ENCODE data around the gene RAB22A.
A peak's percentile ranks its signal among the peaks of the same experiment; 100 is the strongest.

RAB22A gene

DNA sequence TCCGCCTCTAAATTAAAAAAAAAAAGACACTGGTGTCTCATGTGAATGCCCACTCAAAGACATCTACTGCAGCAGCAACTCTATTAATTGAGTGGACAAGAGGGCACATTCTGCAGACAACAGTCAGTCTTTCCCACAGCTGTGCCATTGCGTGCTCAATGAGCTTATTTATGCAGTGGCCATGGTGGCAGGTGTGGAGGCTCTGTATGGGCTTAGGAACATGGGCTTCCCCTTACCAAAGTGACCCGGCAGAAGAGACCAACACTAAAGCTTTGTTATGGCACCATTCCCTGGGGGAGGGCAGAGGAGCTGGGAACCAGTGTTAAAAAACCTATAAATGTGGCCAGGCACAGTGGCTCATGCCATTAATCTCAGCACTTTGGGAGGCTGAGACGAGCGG is 75.3 kb downstream of the RAB22A start:
- DNase-seq (ENCODE audit: low spot score) = no peak
- TF ChIP-seq, protein P1, sequence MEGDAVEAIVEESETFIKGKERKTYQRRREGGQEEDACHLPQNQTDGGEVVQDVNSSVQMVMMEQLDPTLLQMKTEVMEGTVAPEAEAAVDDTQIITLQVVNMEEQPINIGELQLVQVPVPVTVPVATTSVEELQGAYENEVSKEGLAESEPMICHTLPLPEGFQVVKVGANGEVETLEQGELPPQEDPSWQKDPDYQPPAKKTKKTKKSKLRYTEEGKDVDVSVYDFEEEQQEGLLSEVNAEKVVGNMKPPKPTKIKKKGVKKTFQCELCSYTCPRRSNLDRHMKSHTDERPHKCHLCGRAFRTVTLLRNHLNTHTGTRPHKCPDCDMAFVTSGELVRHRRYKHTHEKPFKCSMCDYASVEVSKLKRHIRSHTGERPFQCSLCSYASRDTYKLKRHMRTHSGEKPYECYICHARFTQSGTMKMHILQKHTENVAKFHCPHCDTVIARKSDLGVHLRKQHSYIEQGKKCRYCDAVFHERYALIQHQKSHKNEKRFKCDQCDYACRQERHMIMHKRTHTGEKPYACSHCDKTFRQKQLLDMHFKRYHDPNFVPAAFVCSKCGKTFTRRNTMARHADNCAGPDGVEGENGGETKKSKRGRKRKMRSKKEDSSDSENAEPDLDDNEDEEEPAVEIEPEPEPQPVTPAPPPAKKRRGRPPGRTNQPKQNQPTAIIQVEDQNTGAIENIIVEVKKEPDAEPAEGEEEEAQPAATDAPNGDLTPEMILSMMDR (IDR thresholded peaks at IDR 0.05; ENCODE audit: borderline replicate concordance, control extremely low read depth, extremely low read depth, insufficient read depth, missing control alignments) = no peak
- in situ Hi-C loops (cut with MboI; ENCODE audit: low sequenced_read_pairs, unreplicated experiment) = no loop called here

- in situ Hi-C loops (cut with MboI; ENCODE audit: low sequenced_read_pairs, unreplicated experiment) = no loop called here
- DNase-seq (ENCODE audit: low spot score) = no peak
- TF ChIP-seq, protein P1 (IDR thresholded peaks at IDR 0.05; ENCODE audit: borderline replicate concordance, control extremely low read depth, extremely low read depth, insufficient read depth, missing control alignments) = no peak
These were observed 78.6 kb downstream of the RAB22A start for GRCh38 chr20:58388028-58388601.

DNA sequence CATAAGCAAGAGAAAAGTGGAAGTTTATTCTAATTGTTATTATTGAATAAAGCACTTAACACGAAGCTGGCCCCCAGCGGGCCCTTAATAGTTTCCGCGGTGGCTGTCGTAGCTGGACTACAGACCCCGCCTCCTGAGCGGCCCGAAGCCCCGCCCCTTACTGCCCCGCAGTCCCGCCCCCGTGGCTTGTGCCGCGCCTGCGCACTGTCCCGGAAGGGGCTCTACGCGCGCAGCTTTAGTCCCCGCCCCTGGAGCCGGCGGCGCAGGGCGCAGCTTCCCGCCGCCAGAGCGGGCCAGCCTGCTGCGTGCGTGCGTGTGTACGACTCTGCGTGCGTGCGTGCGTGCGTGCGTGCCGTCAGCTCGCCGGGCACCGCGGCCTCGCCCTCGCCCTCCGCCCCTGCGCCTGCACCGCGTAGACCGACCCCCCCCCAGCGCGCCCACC is 79.4 kb downstream of the RAB22A start, which contains the start of gene VAPB:
Gene VAPB, plus strand, starts transcription at position 348 of the 442 bp plus-strand sequence. CDS start 231 bp downstream, outside the sequence.
- in situ Hi-C loops (cut with MboI; ENCODE audit: low sequenced_read_pairs, unreplicated experiment) = no loop called here
- TF ChIP-seq, protein P1 (IDR thresholded peaks at IDR 0.05; ENCODE audit: borderline replicate concordance, control extremely low read depth, extremely low read depth, insufficient read depth, missing control alignments) = no peak
- DNase-seq (ENCODE audit: low spot score) = peak; percentile 96

- TF ChIP-seq, protein P1 (IDR thresholded peaks at IDR 0.05; ENCODE audit: borderline replicate concordance, control extremely low read depth, extremely low read depth, insufficient read depth, missing control alignments) = no peak
- DNase-seq (ENCODE audit: low spot score) = peak; percentile 49
- in situ Hi-C loops (cut with MboI; ENCODE audit: low sequenced_read_pairs, unreplicated experiment) = no loop called here
These were observed 79.9 kb downstream of the RAB22A start for GRCh38 chr20:58389324-58389967.

DNA sequence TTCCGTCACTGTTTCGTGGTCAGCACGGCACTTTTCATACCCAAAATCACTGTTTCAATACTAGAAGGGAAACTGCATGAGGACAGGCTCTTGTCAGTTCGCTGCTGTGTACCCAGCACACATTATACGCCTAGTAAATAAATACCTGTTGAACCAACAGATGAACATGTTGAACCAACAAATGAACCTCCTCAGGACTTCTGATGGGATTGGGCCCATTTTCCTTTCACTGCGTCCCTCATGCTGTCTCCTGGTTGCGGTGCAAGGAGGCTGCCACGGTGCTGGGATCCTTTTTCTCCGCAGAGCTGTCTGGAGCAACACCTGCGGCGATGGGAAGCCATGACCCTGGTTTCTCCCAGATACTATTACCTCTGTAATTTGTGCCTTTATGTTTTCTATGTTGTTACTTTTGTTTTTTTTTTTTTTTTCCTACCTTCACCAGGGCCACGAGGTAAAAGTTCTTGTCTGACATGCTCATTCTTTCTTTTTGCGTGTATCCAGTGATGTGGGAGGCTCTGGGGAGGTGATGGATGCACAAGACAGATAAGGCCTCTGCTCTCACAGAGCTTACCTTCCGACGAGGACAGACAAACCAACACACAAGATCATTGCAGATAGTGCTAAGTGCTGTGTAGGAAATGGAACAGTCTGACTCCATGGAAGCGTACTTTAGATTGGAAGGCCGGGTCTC is 80.6 kb downstream of the RAB22A start:
- TF ChIP-seq, protein P1 (IDR thresholded peaks at IDR 0.05; ENCODE audit: borderline replicate concordance, control extremely low read depth, extremely low read depth, insufficient read depth, missing control alignments) = no peak
- in situ Hi-C loops (cut with MboI; ENCODE audit: low sequenced_read_pairs, unreplicated experiment) = no loop called here
- no peak for DNase-seq (ENCODE audit: low spot score)

GRCh38 chr20:58390659-58391035 is 81.1 kb downstream of the RAB22A start:
- TF ChIP-seq, protein P1 (IDR thresholded peaks at IDR 0.05; ENCODE audit: borderline replicate concordance, control extremely low read depth, extremely low read depth, insufficient read depth, missing control alignments) = no peak
- in situ Hi-C loops (cut with MboI; ENCODE audit: low sequenced_read_pairs, unreplicated experiment) = no loop called here
- DNase-seq (ENCODE audit: low spot score) = no peak

Data from GM13976 (cell line).